ENCODE results near the gene KLHL25.

The KLHL25 gene

DNA sequence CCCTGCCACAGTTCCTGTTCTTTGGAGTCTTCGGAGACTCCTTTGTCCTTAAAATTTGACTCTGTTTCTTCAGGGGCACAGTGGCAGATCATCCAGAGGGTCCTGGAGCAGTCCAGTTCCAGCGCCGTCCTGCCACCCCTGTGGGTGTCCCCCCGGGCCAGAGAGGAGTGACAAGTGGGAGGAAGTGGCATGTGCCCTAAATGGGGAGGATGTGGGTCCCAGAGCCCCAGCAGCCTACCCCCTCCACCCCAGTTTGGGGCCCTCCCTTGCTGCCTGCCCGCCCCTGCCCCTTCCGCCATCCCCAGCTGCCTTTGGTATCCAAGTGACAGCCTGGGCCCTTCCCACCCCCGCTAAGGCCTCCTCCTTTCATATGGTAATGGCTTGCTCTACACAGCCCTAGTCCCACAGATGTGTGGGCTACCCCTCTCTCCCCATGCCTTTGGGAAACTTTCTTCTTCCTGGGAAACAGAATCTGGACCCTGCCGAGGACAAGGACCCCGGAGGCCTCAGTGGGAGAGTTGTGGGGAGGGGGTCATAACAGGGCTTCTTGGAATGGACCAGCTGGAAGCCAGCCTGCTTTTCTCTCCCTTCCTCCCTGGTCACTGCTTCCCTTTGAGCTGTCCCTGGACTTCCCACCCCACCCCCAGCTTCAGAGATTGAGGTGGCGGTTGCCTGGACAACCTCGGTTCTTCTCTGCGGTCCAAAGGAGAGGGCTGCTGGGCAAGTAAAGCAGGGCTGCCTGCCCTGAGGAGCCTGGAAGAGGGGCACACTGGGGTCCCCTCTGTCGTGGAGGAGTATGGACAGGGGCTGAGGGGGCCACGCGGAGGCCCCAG is 43.2 kb downstream of the KLHL25 start:
- TF ChIP-seq, protein P1, sequence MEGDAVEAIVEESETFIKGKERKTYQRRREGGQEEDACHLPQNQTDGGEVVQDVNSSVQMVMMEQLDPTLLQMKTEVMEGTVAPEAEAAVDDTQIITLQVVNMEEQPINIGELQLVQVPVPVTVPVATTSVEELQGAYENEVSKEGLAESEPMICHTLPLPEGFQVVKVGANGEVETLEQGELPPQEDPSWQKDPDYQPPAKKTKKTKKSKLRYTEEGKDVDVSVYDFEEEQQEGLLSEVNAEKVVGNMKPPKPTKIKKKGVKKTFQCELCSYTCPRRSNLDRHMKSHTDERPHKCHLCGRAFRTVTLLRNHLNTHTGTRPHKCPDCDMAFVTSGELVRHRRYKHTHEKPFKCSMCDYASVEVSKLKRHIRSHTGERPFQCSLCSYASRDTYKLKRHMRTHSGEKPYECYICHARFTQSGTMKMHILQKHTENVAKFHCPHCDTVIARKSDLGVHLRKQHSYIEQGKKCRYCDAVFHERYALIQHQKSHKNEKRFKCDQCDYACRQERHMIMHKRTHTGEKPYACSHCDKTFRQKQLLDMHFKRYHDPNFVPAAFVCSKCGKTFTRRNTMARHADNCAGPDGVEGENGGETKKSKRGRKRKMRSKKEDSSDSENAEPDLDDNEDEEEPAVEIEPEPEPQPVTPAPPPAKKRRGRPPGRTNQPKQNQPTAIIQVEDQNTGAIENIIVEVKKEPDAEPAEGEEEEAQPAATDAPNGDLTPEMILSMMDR (IDR thresholded peaks at IDR 0.05; ENCODE audit: insufficient read depth, low read length, missing control alignments): no peak
- DNase-seq (ENCODE audit: low read depth, low spot score): no peak
- ChIA-PET POLR2A (no interaction called here), CTCF (interaction anchor here (1.1 to 2.4 kb wide), 2 partner anchors 10 to 13 kb away, joined by 3 to 8 read pairs; no protein-coding TSS in a partner anchor)
- no peak overlapping the region for H3K4me3 ChIP-seq (ENCODE audit: low read depth, low read length)

DNA sequence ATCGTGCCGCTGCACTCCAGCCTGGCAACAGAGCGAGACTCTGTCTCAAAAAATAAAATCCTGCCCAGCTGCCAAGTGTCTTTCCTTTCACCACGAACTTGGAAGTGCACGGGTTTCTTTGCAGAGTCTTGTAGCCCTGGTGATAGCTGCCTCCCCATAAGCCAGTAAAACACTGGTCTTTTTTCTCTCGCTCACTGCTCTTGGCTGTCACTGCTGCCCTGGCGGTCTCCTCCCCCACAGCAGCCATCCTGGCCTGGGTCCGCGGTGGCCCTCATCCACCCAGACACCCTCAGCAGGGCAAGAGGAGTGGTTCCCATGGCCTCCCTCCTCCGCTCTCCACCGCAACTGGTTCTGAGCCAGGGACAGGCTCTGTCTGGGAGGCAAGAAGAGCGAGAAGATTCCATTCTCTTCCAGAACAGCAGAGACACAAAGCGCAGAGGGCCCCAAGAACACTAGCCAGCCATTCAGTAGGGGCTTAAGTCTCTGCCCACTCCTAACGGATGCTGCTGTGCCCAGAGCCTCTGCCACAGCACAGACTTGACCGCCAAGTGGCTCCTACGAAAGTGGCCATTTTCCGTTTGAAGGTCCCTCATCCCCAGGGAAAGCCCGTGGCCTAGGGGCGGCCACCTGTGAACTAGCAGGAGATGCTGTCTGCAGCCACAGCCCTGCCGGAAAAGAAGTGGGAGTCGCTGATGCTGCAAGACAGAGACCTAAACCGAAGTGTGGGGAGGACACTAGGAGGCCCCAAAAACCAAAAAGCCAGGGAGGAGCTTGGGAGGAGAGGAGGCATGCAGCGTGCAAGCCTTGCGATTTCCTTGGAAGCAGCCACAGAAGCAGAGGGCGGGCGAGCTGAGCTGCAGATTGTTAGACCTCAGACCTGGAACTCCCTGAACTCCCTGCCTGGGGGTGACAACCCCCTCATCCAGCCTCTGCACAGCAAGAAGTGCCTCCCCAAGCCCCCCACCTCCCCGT is 44.1 kb downstream of the KLHL25 start:
- ChIA-PET POLR2A (no interaction called here), CTCF (interaction anchor here (0.6 to 2.4 kb wide), 4 partner anchors 13 to 40 kb away, joined by 3 to 8 read pairs (median 4); no protein-coding TSS in a partner anchor)
- TF ChIP-seq, protein P1 (IDR thresholded peaks at IDR 0.05; ENCODE audit: insufficient read depth, low read length, missing control alignments): no peak
- no peak for DNase-seq (ENCODE audit: low read depth, low spot score)
- no peak overlapping the region for H3K4me3 ChIP-seq (ENCODE audit: low read depth, low read length)

DNA sequence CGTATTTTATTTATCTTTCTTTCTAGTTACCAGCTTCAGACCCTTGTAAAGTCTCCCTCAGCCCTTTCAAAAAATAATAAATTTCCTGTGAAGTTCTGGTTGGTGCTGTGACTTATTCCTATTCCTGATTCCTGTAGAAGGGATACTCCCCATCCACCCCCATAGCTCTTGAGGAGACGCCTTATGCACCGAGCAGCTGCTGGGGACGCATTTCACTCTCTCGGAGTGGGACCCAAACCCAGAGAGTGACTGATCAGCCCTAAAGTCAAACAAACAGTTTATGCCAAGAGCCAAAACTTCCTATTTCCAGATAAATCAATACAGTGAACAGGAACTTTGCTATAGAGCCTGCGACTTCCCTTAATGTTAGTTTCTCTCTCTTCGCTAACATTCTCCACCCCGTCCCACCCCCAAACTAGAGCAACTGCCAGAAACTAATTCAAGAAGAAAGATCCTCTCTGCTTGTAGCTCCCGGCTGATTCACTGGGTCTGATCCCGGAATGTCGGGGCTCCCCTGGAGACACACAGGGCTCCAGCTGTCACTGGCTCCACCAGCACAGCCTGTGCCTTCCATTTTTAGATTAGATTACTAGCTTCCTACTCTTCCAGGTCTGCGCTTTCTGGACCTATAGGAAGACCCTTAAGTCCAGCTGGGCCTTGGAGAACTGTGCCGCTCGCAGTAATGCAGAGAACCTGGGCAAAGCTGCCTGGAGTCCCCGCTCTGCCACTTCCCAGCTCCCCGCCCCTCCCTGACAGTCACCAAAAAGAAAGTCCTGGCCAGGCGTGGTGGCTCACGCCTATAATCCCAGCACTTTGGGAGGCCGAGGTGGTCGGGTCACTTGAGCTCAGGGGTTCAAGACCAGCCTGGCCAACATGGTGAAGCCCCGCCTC is 45.2 kb downstream of the KLHL25 start:
- ChIA-PET POLR2A (no interaction called here), CTCF (interaction anchor here (1.1 to 1.5 kb wide), 3 partner anchors 14 to 82 kb away, joined by 3 to 5 read pairs (median 4); no protein-coding TSS in a partner anchor)
- no peak overlapping the region for H3K4me3 ChIP-seq (ENCODE audit: low read depth, low read length)
- no peak for DNase-seq (ENCODE audit: low read depth, low spot score)
- TF ChIP-seq, protein P1 (IDR thresholded peaks at IDR 0.05; ENCODE audit: insufficient read depth, low read length, missing control alignments): no peak

DNA sequence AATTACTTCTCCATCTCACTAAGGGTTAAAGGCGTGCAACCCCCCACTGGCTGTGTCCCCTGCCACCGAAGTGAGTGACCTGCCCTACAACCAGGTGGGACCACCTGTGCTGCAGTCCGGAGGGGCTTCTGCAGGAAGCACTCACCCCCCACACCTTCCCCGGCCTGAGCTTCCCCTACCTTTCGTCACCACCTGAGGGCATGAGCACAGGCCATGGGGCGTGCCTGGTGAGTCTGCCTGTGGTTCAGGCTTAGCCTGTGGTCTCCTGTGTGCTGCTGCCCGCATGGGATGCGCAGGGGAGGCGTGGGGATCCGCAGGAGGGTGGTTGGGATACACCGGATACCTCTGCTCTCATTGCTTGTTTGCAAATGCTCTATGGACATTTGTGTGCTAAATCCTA is 46.0 kb downstream of the KLHL25 start:
- DNase-seq (ENCODE audit: low read depth, low spot score): no peak
- POLR2A ChIA-PET: no interaction called here
- H3K4me3 ChIP-seq (ENCODE audit: low read depth, low read length): no peak overlapping the region
- TF ChIP-seq, protein P1 (IDR thresholded peaks at IDR 0.05; ENCODE audit: insufficient read depth, low read length, missing control alignments): no peak
- CTCF ChIA-PET: interaction anchor here (1.4 to 1.5 kb wide), 2 partner anchors 19 to 83 kb away, joined by 4 to 5 read pairs; no protein-coding TSS in a partner anchor

DNA sequence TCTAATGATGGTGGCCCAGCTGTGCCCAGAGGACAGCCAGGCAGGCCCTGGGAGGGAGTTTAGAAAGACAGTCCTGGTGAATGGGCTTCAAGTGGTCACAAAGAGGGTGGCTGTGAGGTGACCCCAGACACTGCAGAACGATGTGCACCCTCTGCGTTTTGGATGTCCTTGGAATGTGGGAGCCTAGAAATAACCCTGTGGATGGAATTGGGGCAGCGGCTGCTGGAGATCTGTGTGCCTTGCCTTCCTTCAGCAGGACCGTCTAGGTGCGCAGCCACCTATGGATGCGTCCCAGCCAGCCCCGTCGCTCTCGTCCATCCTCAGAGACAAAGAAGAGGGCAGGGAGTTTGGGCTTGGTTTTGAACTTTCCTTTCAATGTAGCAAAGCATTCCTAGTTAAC is 46.5 kb downstream of the KLHL25 start:
- no peak for DNase-seq (ENCODE audit: low read depth, low spot score)
- TF ChIP-seq, protein P1 (IDR thresholded peaks at IDR 0.05; ENCODE audit: insufficient read depth, low read length, missing control alignments): no peak
- no peak overlapping the region for H3K4me3 ChIP-seq (ENCODE audit: low read depth, low read length)
- CTCF ChIA-PET: interaction anchor here (1.5 to 1.8 kb wide), 2 partner anchors 83 to 92 kb away, joined by 4 to 8 read pairs; no protein-coding TSS in a partner anchor
- POLR2A ChIA-PET: no interaction called here

Measured in AG04449 (cell line).